Activated naive CD4-positive, alpha-beta T cell treated with anti-CD3 and anti-CD28 coated beads, Interleukin-2, amount 10 ng/mL, durations not matched to agents 7 days and 5 days (primary cell): ENCODE results near the gene FBXO21.
A peak's percentile ranks its signal among the peaks of the same experiment; 100 is the strongest.
"Not testable (repeated sequence)": the region's sequence is repeated elsewhere in the genome, so short reads cannot be mapped to it uniquely, and the experiment has no call there.

Experiments used
- CTCF ChIA-PET: fragments of 350-600 bp; sonication (Branson Sonifier 250); formaldehyde crosslinking; loops from one replicate; lab custom pipeline; 2021; ENCODE audit warnings: antibody characterized with exemption; lab: Charles Lee
- DNase-seq: peaks from one replicate; pipeline ENCODE4 v3.0.0-alpha.2; 2020
- H3K27ac Mint-ChIP-seq: one replicate; pipeline ENCODE4 v1.8.0; 2021; ENCODE audit warnings: mild to moderate bottlenecking, moderate library complexity, mixed read lengths
- H3K27me3 Mint-ChIP-seq: one replicate; pipeline ENCODE4 v1.8.0; 2021; ENCODE audit warnings: mild to moderate bottlenecking, mixed read lengths
- H3K36me3 Mint-ChIP-seq: one replicate; pipeline ENCODE4 v1.8.0; 2021; ENCODE audit warnings: mixed read lengths
- H3K4me1 Mint-ChIP-seq: one replicate; pipeline ENCODE4 v1.8.0; 2021; ENCODE audit warnings: mixed read lengths
- H3K4me3 Mint-ChIP-seq: one replicate; pipeline ENCODE4 v1.8.0; 2021; ENCODE audit warnings: mild to moderate bottlenecking, moderate library complexity, mixed read lengths
- H3K9me3 Mint-ChIP-seq: one replicate; pipeline ENCODE4 v1.8.0; 2021; ENCODE audit warnings: mixed read lengths

The FBXO21 gene

GRCh38 chr12:117190210-117190781, at the start of gene FBXO21:
FBXO21 (minus strand) TSS chr12:117190470; CDS start chr12:117190456, 14 bp downstream.
- DNase-seq = peak; percentile 92
- peaks cover 29% of the 10 kb centered on the region for H3K27me3 Mint-ChIP-seq
- CTCF ChIA-PET = no interaction called here
- peaks cover 27% of the 10 kb centered on the region for H3K4me1 Mint-ChIP-seq
- H3K27ac Mint-ChIP-seq = peak within 1 kb of the TSS; percentile 86
- peak within 1 kb of the TSS; percentile 80 for H3K4me3 Mint-ChIP-seq
- H3K9me3 Mint-ChIP-seq = peaks cover 6% of the 10 kb centered on the region
- peaks cover 19% of the 10 kb centered on the region for H3K36me3 Mint-ChIP-seq

- Mint-ChIP-seq H3K4me3 (no peak overlapping the region), H3K9me3 (no peaks in the 10 kb centered on the region), H3K4me1 (no peaks in the 10 kb centered on the region), H3K27ac (no peak overlapping the region), H3K36me3 (no peaks in the 10 kb centered on the region), H3K27me3 (peaks cover 10% of the 10 kb centered on the region)
- DNase-seq = peak; percentile 88
- CTCF ChIA-PET = interaction anchor here (0.6 to 2.9 kb wide), 10 partner anchors 9 to 780 kb away, joined by 3 to 16 read pairs (median 4); partner anchors contain the start of gene RFC5
Measured at GRCh38 chr12:117236456-117237001, 46.3 kb upstream of the FBXO21 start.

- no peaks in the 10 kb centered on the region for H3K9me3 Mint-ChIP-seq
- CTCF ChIA-PET = interaction anchor here (1.0 to 2.9 kb wide), 5 partner anchors 10 to 620 kb away, joined by 3 to 16 read pairs (median 3); no protein-coding TSS in a partner anchor
- no peak overlapping the region for H3K4me3 Mint-ChIP-seq
- no peaks in the 10 kb centered on the region for H3K4me1 Mint-ChIP-seq
- no peak for DNase-seq
- H3K27me3 Mint-ChIP-seq = peaks cover 10% of the 10 kb centered on the region
- H3K27ac Mint-ChIP-seq = no peak overlapping the region
- no peaks in the 10 kb centered on the region for H3K36me3 Mint-ChIP-seq
Measured at GRCh38 chr12:117235261-117235660, 45.0 kb upstream of the FBXO21 start.

GRCh38 chr12:117234441-117234840, 44.2 kb upstream of the FBXO21 start:
- H3K4me1 Mint-ChIP-seq = no peaks in the 10 kb centered on the region
- H3K9me3 Mint-ChIP-seq = no peaks in the 10 kb centered on the region
- DNase-seq = no peak
- CTCF ChIA-PET = interaction anchor here (2.9 kb wide), 1 partner anchor 11 kb away, joined by 10 read pairs; no protein-coding TSS in a partner anchor
- H3K27me3 Mint-ChIP-seq = peaks cover 10% of the 10 kb centered on the region
- no peak overlapping the region for H3K4me3 Mint-ChIP-seq
- H3K36me3 Mint-ChIP-seq = no peaks in the 10 kb centered on the region
- no peak overlapping the region for H3K27ac Mint-ChIP-seq

GRCh38 chr12:117231750-117232149, 41.5 kb upstream of the FBXO21 start:
- Mint-ChIP-seq H3K4me1 (no peaks in the 10 kb centered on the region), H3K36me3 (no peaks in the 10 kb centered on the region), H3K9me3 (no peaks in the 10 kb centered on the region), H3K27me3 (peaks cover 16% of the 10 kb centered on the region), H3K27ac (no peak overlapping the region), H3K4me3 (no peak overlapping the region)
- CTCF ChIA-PET = interaction anchor here (0.9 to 1.7 kb wide), 4 partner anchors 19 to 625 kb away, joined by 3 to 4 read pairs (median 4); no protein-coding TSS in a partner anchor
- no peak for DNase-seq

- Mint-ChIP-seq H3K9me3 (no peaks in the 10 kb centered on the region), H3K36me3 (no peaks in the 10 kb centered on the region), H3K27ac (no peak overlapping the region), H3K4me1 (no peaks in the 10 kb centered on the region), H3K4me3 (no peak overlapping the region), H3K27me3 (peaks cover 11% of the 10 kb centered on the region)
- CTCF ChIA-PET = interaction anchor here (1.1 kb wide), 1 partner anchor 622 kb away, joined by 3 read pairs; no protein-coding TSS in a partner anchor
- no peak for DNase-seq
Measured at GRCh38 chr12:117228239-117228638, 38.0 kb upstream of the FBXO21 start.

GRCh38 chr12:117227000-117227653, 36.9 kb upstream of the FBXO21 start:
- H3K36me3 Mint-ChIP-seq = no peaks in the 10 kb centered on the region
- H3K9me3 Mint-ChIP-seq = no peaks in the 10 kb centered on the region
- no peak for DNase-seq
- CTCF ChIA-PET = interaction anchor here (1.1 kb wide), 1 partner anchor 623 kb away, joined by 3 read pairs; no protein-coding TSS in a partner anchor
- no peak overlapping the region for H3K4me3 Mint-ChIP-seq
- H3K4me1 Mint-ChIP-seq = no peaks in the 10 kb centered on the region
- H3K27me3 Mint-ChIP-seq = peaks cover 11% of the 10 kb centered on the region
- H3K27ac Mint-ChIP-seq = no peak overlapping the region

- H3K4me1 Mint-ChIP-seq = no peaks in the 10 kb centered on the region
- no peak for DNase-seq
- H3K4me3 Mint-ChIP-seq = no peak overlapping the region
- CTCF ChIA-PET = interaction anchor here (0.8 kb wide), 1 partner anchor 10 kb away, joined by 3 read pairs; no protein-coding TSS in a partner anchor
- no peak overlapping the region for H3K27ac Mint-ChIP-seq
- peaks cover 7% of the 10 kb centered on the region for H3K27me3 Mint-ChIP-seq
- no peaks in the 10 kb centered on the region for H3K36me3 Mint-ChIP-seq
- H3K9me3 Mint-ChIP-seq = no peaks in the 10 kb centered on the region
Measured at GRCh38 chr12:117226505-117226904, 36.2 kb upstream of the FBXO21 start.

GRCh38 chr12:117225179-117225578, 34.9 kb upstream of the FBXO21 start:
- no peak overlapping the region for H3K27ac Mint-ChIP-seq
- H3K4me3 Mint-ChIP-seq = no peak overlapping the region
- H3K9me3 Mint-ChIP-seq = no peaks in the 10 kb centered on the region
- CTCF ChIA-PET = no interaction called here
- H3K36me3 Mint-ChIP-seq = no peaks in the 10 kb centered on the region
- H3K27me3 Mint-ChIP-seq = peaks cover 7% of the 10 kb centered on the region
- H3K4me1 Mint-ChIP-seq = no peaks in the 10 kb centered on the region
- no peak for DNase-seq

GRCh38 chr12:117220947-117221346, 30.7 kb upstream of the FBXO21 start:
- CTCF ChIA-PET = interaction anchor here (0.7 kb wide), 1 partner anchor 280 kb away, joined by 3 read pairs; no protein-coding TSS in a partner anchor
- DNase-seq, H3K9me3 Mint-ChIP-seq, H3K4me1 Mint-ChIP-seq, H3K27ac Mint-ChIP-seq, H3K36me3 Mint-ChIP-seq, H3K4me3 Mint-ChIP-seq: not testable (repeated sequence)
- H3K27me3 Mint-ChIP-seq = peaks cover 14% of the 10 kb centered on the region

GRCh38 chr12:117218149-117218548, 27.9 kb upstream of the FBXO21 start:
- CTCF ChIA-PET = no interaction called here
- Mint-ChIP-seq H3K4me1 (no peaks in the 10 kb centered on the region), H3K27ac (no peak overlapping the region), H3K27me3 (peaks cover 18% of the 10 kb centered on the region), H3K9me3 (no peaks in the 10 kb centered on the region), H3K36me3 (no peaks in the 10 kb centered on the region), H3K4me3 (no peak overlapping the region)
- DNase-seq = no peak

GRCh38 chr12:117216686-117217085, 26.4 kb upstream of the FBXO21 start:
- H3K4me1 Mint-ChIP-seq = no peaks in the 10 kb centered on the region
- no peaks in the 10 kb centered on the region for H3K36me3 Mint-ChIP-seq
- DNase-seq = no peak
- no peak overlapping the region for H3K27ac Mint-ChIP-seq
- CTCF ChIA-PET = no interaction called here
- no peak overlapping the region for H3K4me3 Mint-ChIP-seq
- no peaks in the 10 kb centered on the region for H3K9me3 Mint-ChIP-seq
- peaks cover 24% of the 10 kb centered on the region for H3K27me3 Mint-ChIP-seq

GRCh38 chr12:117214797-117215196, 24.5 kb upstream of the FBXO21 start:
- CTCF ChIA-PET = interaction anchor here (1.7 kb wide), 1 partner anchor 22 kb away, joined by 4 read pairs; no protein-coding TSS in a partner anchor
- no peak overlapping the region for H3K4me3 Mint-ChIP-seq
- H3K4me1 Mint-ChIP-seq = no peaks in the 10 kb centered on the region
- H3K27ac Mint-ChIP-seq = no peak overlapping the region
- no peaks in the 10 kb centered on the region for H3K36me3 Mint-ChIP-seq
- H3K9me3 Mint-ChIP-seq = no peaks in the 10 kb centered on the region
- no peak for DNase-seq
- H3K27me3 Mint-ChIP-seq = peaks cover 32% of the 10 kb centered on the region

GRCh38 chr12:117213295-117213808, 23.1 kb upstream of the FBXO21 start:
- no peak for DNase-seq
- H3K27me3 Mint-ChIP-seq = peaks cover 32% of the 10 kb centered on the region
- H3K4me3 Mint-ChIP-seq = no peak overlapping the region
- H3K4me1 Mint-ChIP-seq = no peaks in the 10 kb centered on the region
- H3K9me3 Mint-ChIP-seq = no peaks in the 10 kb centered on the region
- H3K36me3 Mint-ChIP-seq = no peaks in the 10 kb centered on the region
- CTCF ChIA-PET = interaction anchor here (0.8 to 1.7 kb wide), 4 partner anchors 9 to 643 kb away, joined by 3 to 4 read pairs (median 4); no protein-coding TSS in a partner anchor
- H3K27ac Mint-ChIP-seq = no peak overlapping the region
